ENCODE data around the gene AGBL1.

Gene AGBL1

GRCh38 chr15:86714241-86714640 is 634.6 kb downstream of the AGBL1 start:
- DNase-seq (ENCODE audit: low read depth) = no peak

GRCh38 chr15:86725628-86726027 is 646.0 kb downstream of the AGBL1 start:
- DNase-seq (ENCODE audit: low read depth) = no peak

GRCh38 chr15:86735247-86736040 is 655.8 kb downstream of the AGBL1 start:
- no peak for DNase-seq (ENCODE audit: low read depth)

GRCh38 chr15:86741917-86742316 is 662.2 kb downstream of the AGBL1 start:
- no peak for DNase-seq (ENCODE audit: low read depth)

- no peak for DNase-seq (ENCODE audit: low read depth)
These were observed 663.7 kb downstream of the AGBL1 start for GRCh38 chr15:86743283-86743903.

- DNase-seq (ENCODE audit: low read depth) = no peak
These were observed 664.6 kb downstream of the AGBL1 start for GRCh38 chr15:86744198-86744780.

- no peak for DNase-seq (ENCODE audit: low read depth)
These were observed 671.4 kb downstream of the AGBL1 start for GRCh38 chr15:86751116-86751515.

GRCh38 chr15:86754846-86755245 is 675.2 kb downstream of the AGBL1 start:
- no peak for DNase-seq (ENCODE audit: low read depth)

- DNase-seq (ENCODE audit: low read depth) = no peak
These were observed 677.0 kb downstream of the AGBL1 start for GRCh38 chr15:86756688-86757087.

GRCh38 chr15:86759800-86760523 is 680.3 kb downstream of the AGBL1 start:
- no peak for DNase-seq (ENCODE audit: low read depth)

GRCh38 chr15:86762874-86763273 is 683.2 kb downstream of the AGBL1 start:
- no peak for DNase-seq (ENCODE audit: low read depth)

GRCh38 chr15:86764021-86764420 is 684.4 kb downstream of the AGBL1 start:
- DNase-seq (ENCODE audit: low read depth) = no peak

- no peak for DNase-seq (ENCODE audit: low read depth)
These were observed 685.6 kb downstream of the AGBL1 start for GRCh38 chr15:86765281-86765680.

- DNase-seq (ENCODE audit: low read depth) = no peak
These were observed 692.8 kb downstream of the AGBL1 start for GRCh38 chr15:86772369-86773059.

- no peak for DNase-seq (ENCODE audit: low read depth)
These were observed 694.1 kb downstream of the AGBL1 start for GRCh38 chr15:86773736-86774135.

GRCh38 chr15:86776145-86776544 is 696.5 kb downstream of the AGBL1 start:
- DNase-seq (ENCODE audit: low read depth) = no peak

- DNase-seq (ENCODE audit: low read depth) = no peak
These were observed 716.9 kb downstream of the AGBL1 start for GRCh38 chr15:86796521-86796920.

GRCh38 chr15:86797135-86797534 is 717.5 kb downstream of the AGBL1 start:
- no peak for DNase-seq (ENCODE audit: low read depth)

GRCh38 chr15:86799226-86799625 is 719.6 kb downstream of the AGBL1 start:
- DNase-seq (ENCODE audit: low read depth) = no peak

GRCh38 chr15:86802244-86802643 is 722.6 kb downstream of the AGBL1 start:
- no peak for DNase-seq (ENCODE audit: low read depth)

- DNase-seq (ENCODE audit: low read depth) = no peak
These were observed 724.7 kb downstream of the AGBL1 start for GRCh38 chr15:86804406-86804805.

GRCh38 chr15:86810329-86810728 is 730.7 kb downstream of the AGBL1 start:
- DNase-seq (ENCODE audit: low read depth) = no peak
